Hepatocyte (in vitro differentiated cells): Measurements from ENCODE around the gene ACTL9. TPM values are rescaled to one million over a fixed set of nuclear protein-coding genes. Genes with fewer than 3 reads are reported as not detected.

Experiments
- DNase-seq: peaks from one replicate; pipeline ENCODE4 v3.0.0-alpha.2; 2016; ENCODE audit warnings: low spot score
- H2AFZ ChIP-seq: fragments of 200-600 bp; sonication (generic); 2 replicates; pipeline ENCODE4 v1.6.0; 2016; ENCODE audit warnings: antibody characterized with exemption, mild to moderate bottlenecking
- H3K27ac ChIP-seq: fragments of 200-600 bp; sonication (generic); 2 replicates; pipeline ENCODE4 v1.5.1; 2016; ENCODE audit warnings: mild to moderate bottlenecking
- H3K27me3 ChIP-seq: fragments of 200-600 bp; sonication (generic); 2 replicates; pipeline ENCODE4 v1.6.1; 2016
- H3K36me3 ChIP-seq: fragments of 200-600 bp; sonication (generic); replicated peaks from 2 replicates; pipeline ENCODE4 v1.5.1; 2016; ENCODE audit warnings: low read depth; ENCODE audit not compliant: insufficient read depth
- H3K4me1 ChIP-seq: fragments of 200-600 bp; sonication (generic); 2 replicates; pipeline ENCODE4 v1.5.1; 2016; ENCODE audit warnings: mild to moderate bottlenecking, moderate library complexity; ENCODE audit not compliant: insufficient read depth
- H3K4me2 ChIP-seq: fragments of 200-600 bp; sonication (generic); 2 replicates; pipeline ENCODE4 v1.6.0; 2016
- H3K4me3 ChIP-seq: fragments of 200-600 bp; sonication (generic); 2 replicates; pipeline ENCODE4 v1.5.1; 2016; ENCODE audit warnings: mild to moderate bottlenecking
- H3K79me2 ChIP-seq: fragments of 200-600 bp; sonication (generic); 2 replicates; pipeline ENCODE4 v1.6.0; 2017; ENCODE audit warnings: mild to moderate bottlenecking
- H3K9me2 ChIP-seq: fragments of 200-600 bp; sonication (generic); replicated peaks from 2 replicates; pipeline ENCODE4 v1.6.0; 2017; ENCODE audit warnings: mild to moderate bottlenecking; ENCODE audit not compliant: insufficient read depth
- H3K9me3 ChIP-seq: fragments of 200-600 bp; sonication (generic); 2 replicates; pipeline ENCODE4 v1.5.1; 2016; ENCODE audit warnings: low read depth, mild to moderate bottlenecking
- H4K20me1 ChIP-seq: fragments of 200-600 bp; sonication (generic); 2 replicates; pipeline ENCODE4 v1.6.0; 2016; ENCODE audit warnings: mild to moderate bottlenecking; ENCODE audit not compliant: insufficient read depth, poor library complexity, severe bottlenecking
- CTCF ChIP-seq: fragments of 200-600 bp; sonication (generic); IDR thresholded peaks from 2 replicates; pipeline ENCODE4 v1.5.1; 2016; ENCODE audit warnings: antibody characterized with exemption, mild to moderate bottlenecking; ENCODE audit not compliant: poor library complexity
- EZH2 ChIP-seq: fragments of 200-600 bp; sonication (generic); IDR thresholded peaks from 2 replicates; pipeline ENCODE4 v1.6.1; 2016; ENCODE audit warnings: antibody characterized with exemption, mild to moderate bottlenecking, borderline replicate concordance
- EZH2phosphoT487 ChIP-seq: fragments of 200-600 bp; sonication (generic); IDR thresholded peaks from one replicate; pipeline ENCODE4 v1.6.1; 2018; ENCODE audit warnings: antibody characterized with exemption, mild to moderate bottlenecking, low read depth, moderate library complexity; ENCODE audit not compliant: unreplicated experiment, severe bottlenecking
- WGBS: methylation state at CpG from one replicate; pipeline ENCODE4 v1.1.6; 2016; ENCODE audit warnings: low lambda C conversion rate; ENCODE audit errors: missing lambda C conversion rate; 5-methylcytosine and 5-hydroxymethylcytosine counted together
- polyA plus RNA-seq: library from polyadenylated mRNA; unstranded; fragments of >200 nt; fragmentation: Nextera tagmentation; extraction: Ambion mirVana; gene quantifications from 2 replicates; pipeline ENCODE4 v1.2.1, GENCODE V29; 2016
- total RNA-seq: library from RNA; depleted of rRNA; stranded (reverse); fragments of >200 nt; gene quantifications from 2 replicates; pipeline ENCODE4 v1.2.3, GENCODE V29; 2014

ACTL9 gene
- total and polyA plus RNA-seq, 2 experiments from 2014 or later: not detected

DNA sequence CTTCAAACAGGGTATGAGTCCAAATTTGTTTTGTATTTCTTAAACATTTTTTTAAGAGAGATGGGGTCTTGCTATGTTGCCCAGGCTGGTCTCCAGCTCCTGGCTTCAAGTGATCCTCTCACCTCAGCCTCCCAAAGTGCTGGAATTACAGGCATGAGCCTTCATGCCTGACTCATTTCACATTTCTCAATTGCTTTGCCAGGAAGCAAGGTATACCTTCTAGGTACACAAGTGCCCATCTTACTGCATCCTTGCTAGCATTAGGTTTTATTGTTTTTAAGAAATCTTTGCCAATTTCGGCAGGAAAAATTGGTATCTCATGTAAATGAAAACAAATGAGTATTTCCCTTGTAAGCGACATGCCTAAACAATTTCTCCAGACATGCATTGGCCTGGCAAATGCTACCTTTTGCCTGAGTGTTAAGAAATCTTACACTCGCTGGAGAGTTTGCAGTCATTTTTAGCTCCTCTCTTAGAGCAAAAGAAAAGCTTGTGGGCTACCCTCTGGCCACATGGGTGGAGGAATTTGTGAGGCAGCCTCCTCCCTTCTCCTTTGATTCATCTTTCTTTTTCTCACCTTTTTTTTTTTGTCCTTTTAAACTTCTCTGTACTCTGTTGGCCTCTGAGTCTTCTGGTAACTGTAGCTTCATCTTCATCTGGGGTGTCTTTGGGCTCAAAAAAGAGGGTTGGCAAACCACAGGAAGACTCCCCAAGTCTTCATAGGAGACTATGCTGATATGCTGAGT lies 33.0 kb downstream of the ACTL9 start:
- no peak overlapping the region for H3K4me2 ChIP-seq
- no peaks in the 10 kb centered on the region for H3K9me2 ChIP-seq
- WGBS: 85% methylated on average over 3 of the region's 3 CpGs
- no peak overlapping the region for H2AFZ ChIP-seq
- no peaks in the 10 kb centered on the region for H3K79me2 ChIP-seq
- H4K20me1 ChIP-seq: no peaks in the 10 kb centered on the region
- no peak for DNase-seq
- H3K4me3 ChIP-seq: no peak overlapping the region
- H3K36me3 ChIP-seq: no peaks in the 10 kb centered on the region
- no peaks in the 10 kb centered on the region for H3K9me3 ChIP-seq
- no peak overlapping the region for H3K27ac ChIP-seq
- no peaks in the 10 kb centered on the region for H3K27me3 ChIP-seq
- TF ChIP-seq EZH2: no peak
- TF ChIP-seq EZH2phosphoT487: no peak
- no peak for TF ChIP-seq CTCF
- H3K4me1 ChIP-seq: no peaks in the 10 kb centered on the region

DNA sequence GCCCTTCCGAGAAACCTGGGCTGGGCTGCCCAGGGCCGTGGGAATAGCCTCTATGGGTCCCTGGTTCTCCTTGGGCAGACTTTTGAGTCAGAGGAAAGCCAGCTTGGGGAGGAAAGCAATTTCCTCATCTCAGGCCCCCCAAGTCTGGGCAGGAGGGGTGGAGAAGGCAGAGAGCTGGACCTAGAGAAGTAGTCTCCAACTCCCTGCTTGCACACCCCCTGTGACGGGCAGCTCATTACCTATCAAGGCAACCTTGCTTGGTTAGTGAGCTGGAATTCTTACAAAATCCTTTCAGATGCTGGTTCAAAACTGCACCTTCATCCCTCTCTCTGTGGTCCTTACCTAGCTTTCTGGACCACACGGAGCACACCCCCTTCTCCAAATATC lies 33.9 kb downstream of the ACTL9 start:
- H3K27me3 ChIP-seq: no peaks in the 10 kb centered on the region
- no peak for TF ChIP-seq CTCF
- no peak for TF ChIP-seq EZH2phosphoT487
- TF ChIP-seq EZH2: no peak
- no peak overlapping the region for H3K4me2 ChIP-seq
- no peaks in the 10 kb centered on the region for H3K79me2 ChIP-seq
- H3K36me3 ChIP-seq: no peaks in the 10 kb centered on the region
- no peak for DNase-seq
- no peaks in the 10 kb centered on the region for H4K20me1 ChIP-seq
- no peak overlapping the region for H3K4me3 ChIP-seq
- no peaks in the 10 kb centered on the region for H3K9me2 ChIP-seq
- H3K9me3 ChIP-seq: no peaks in the 10 kb centered on the region
- H3K27ac ChIP-seq: no peak overlapping the region
- no peak overlapping the region for H2AFZ ChIP-seq
- 74% methylated on average over 4 of the region's 4 CpGs for WGBS
- H3K4me1 ChIP-seq: no peaks in the 10 kb centered on the region

DNA sequence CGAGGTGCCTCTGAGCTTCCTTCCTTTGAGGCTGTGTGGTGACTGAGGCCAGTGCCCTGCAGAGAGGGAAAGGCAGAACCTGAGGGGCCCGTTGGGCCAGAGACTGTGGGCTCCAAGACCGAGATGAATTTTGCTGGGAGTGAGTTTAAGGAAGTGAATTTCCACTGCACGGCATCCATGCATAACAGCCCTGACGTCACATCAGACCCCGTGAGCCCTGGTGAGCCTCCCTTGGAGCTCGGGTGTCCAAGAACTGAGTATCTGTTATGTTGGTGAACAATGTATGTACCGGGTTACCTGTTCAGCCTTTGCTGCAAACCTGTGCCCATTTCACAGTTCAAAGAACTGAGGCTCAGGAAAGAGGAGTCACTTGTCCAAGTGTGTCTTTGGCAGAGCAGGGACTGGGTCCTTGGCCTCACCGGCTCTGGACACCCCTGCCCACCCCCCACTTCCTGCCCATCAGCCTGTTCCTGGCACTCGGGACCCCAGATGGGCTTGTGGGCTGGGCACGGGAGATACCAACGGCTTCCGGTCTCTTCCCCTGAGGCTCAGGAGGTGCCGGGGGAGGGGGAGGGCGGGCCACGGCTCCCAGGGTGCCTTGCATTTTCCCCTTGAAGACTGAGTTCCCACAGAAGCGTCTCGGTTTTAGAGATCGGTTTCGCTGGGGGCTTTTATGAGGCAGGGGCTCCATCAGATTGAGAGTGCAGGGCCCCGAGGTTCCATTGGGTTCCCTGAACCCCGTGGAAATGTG lies 34.5 kb downstream of the ACTL9 start:
- H3K9me3 ChIP-seq: no peaks in the 10 kb centered on the region
- no peak overlapping the region for H3K27ac ChIP-seq
- no peak for DNase-seq
- no peaks in the 10 kb centered on the region for H4K20me1 ChIP-seq
- H3K4me2 ChIP-seq: no peak overlapping the region
- no peaks in the 10 kb centered on the region for H3K4me1 ChIP-seq
- no peaks in the 10 kb centered on the region for H3K79me2 ChIP-seq
- no peaks in the 10 kb centered on the region for H3K27me3 ChIP-seq
- H3K4me3 ChIP-seq: no peak overlapping the region
- TF ChIP-seq EZH2 (no peak), CTCF (no peak), EZH2phosphoT487 (no peak)
- WGBS: 61% methylated on average over 16 of the region's 22 CpGs
- H2AFZ ChIP-seq: no peak overlapping the region
- no peaks in the 10 kb centered on the region for H3K36me3 ChIP-seq
- H3K9me2 ChIP-seq: no peaks in the 10 kb centered on the region
